WTC11 (cell line): ENCODE results near the gene EFHB. TPM values are rescaled to one million over a fixed set of nuclear protein-coding genes. Genes with fewer than 3 reads are reported as not detected.

ENCODE experiments used
- ATAC-seq: fragments of 200-7000 bp; cut with Tn5 transposase; 2 replicates; pipeline ENCODE4 v1.10.0; 2021; ENCODE audit warnings: mild to moderate bottlenecking, moderate library complexity
- CTCF ChIA-PET: fragments of 300-600 bp; sonication (Branson Sonifier 250); formaldehyde crosslinking; loops from one replicate; lab custom pipeline; 2021; ENCODE audit warnings: antibody characterized with exemption; lab: Charles Lee
- POLR2A ChIA-PET: fragments of 350-600 bp; sonication (Branson Sonifier 250); formaldehyde crosslinking; loops from one replicate; lab custom pipeline; 2021; ENCODE audit warnings: antibody characterized with exemption; lab: Charles Lee
- DNase-seq: peaks from one replicate; pipeline ENCODE4 v3.0.0; 2021; ENCODE audit warnings: low spot score
- H3K27ac Mint-ChIP-seq: 2 replicates; pipeline ENCODE4 v1.8.0; 2021; ENCODE audit warnings: mixed read lengths
- H3K27me3 Mint-ChIP-seq: 2 replicates; pipeline ENCODE4 v1.8.0; 2021; ENCODE audit warnings: low read depth, mild to moderate bottlenecking, moderate library complexity, mixed read lengths
- H3K36me3 Mint-ChIP-seq: 2 replicates; pipeline ENCODE4 v1.8.0; 2021; ENCODE audit warnings: mixed read lengths
- H3K4me1 Mint-ChIP-seq: 2 replicates; pipeline ENCODE4 v1.8.0; 2022; ENCODE audit warnings: mixed read lengths
- H3K4me3 Mint-ChIP-seq: 2 replicates; pipeline ENCODE4 v1.8.0; 2021; ENCODE audit warnings: mild to moderate bottlenecking, moderate library complexity, mixed read lengths
- H3K9me3 Mint-ChIP-seq: 2 replicates; pipeline ENCODE4 v1.8.0; 2021; ENCODE audit warnings: mixed read lengths
- CBFB ChIP-seq: sonication (generic); formaldehyde crosslinking; IDR thresholded peaks from 2 replicates; pipeline ENCODE4 v1.8.1; 2022; ENCODE audit warnings: mild to moderate bottlenecking, low read depth, missing genetic modification reagents
- CREB1 ChIP-seq: sonication (generic); formaldehyde crosslinking; IDR thresholded peaks from 2 replicates; pipeline ENCODE4 v1.8.0; 2023; ENCODE audit warnings: mild to moderate bottlenecking, missing genetic modification reagents
- E2F4 ChIP-seq: sonication (generic); formaldehyde crosslinking; IDR thresholded peaks from 2 replicates; pipeline ENCODE4 v1.8.1; 2022; ENCODE audit warnings: low read depth, mild to moderate bottlenecking, moderate library complexity, missing genetic modification reagents, borderline replicate concordance
- E2F5 ChIP-seq: sonication (generic); formaldehyde crosslinking; IDR thresholded peaks from 2 replicates; pipeline ENCODE4 v1.8.1; 2022; ENCODE audit warnings: mild to moderate bottlenecking, moderate library complexity, missing genetic modification reagents
- ETV6 ChIP-seq: sonication (generic); formaldehyde crosslinking; IDR thresholded peaks from 2 replicates; pipeline ENCODE4 v1.8.1; 2022; ENCODE audit warnings: mild to moderate bottlenecking, missing genetic modification reagents
- FOXJ3 ChIP-seq: sonication (generic); formaldehyde crosslinking; IDR thresholded peaks from 2 replicates; pipeline ENCODE4 v1.9.0; 2021; ENCODE audit warnings: missing genetic modification reagents, mild to moderate bottlenecking, borderline replicate concordance
- FOXK1 ChIP-seq: sonication (generic); formaldehyde crosslinking; IDR thresholded peaks from 2 replicates; pipeline ENCODE4 v1.8.0; 2022; ENCODE audit warnings: mild to moderate bottlenecking, moderate library complexity, missing genetic modification reagents
- FOXP4 ChIP-seq: sonication (generic); formaldehyde crosslinking; IDR thresholded peaks from 2 replicates; pipeline ENCODE4 v1.8.0; 2022; ENCODE audit warnings: mild to moderate bottlenecking, missing genetic modification reagents
- GRHL2 ChIP-seq: fragments of 250-450 bp; sonication (Bioruptor Pico); IDR thresholded peaks from 2 replicates; pipeline ENCODE4 v1.8.0; 2022; ENCODE audit warnings: mild to moderate bottlenecking, moderate library complexity; ENCODE audit not compliant: insufficient replicate concordance, severe bottlenecking
- NFATC4 ChIP-seq: fragments of 250-450 bp; sonication (Bioruptor Pico); IDR thresholded peaks from 2 replicates; pipeline ENCODE4 v1.9.0; 2021; ENCODE audit warnings: mild to moderate bottlenecking
- NFE2L1 ChIP-seq: sonication (generic); formaldehyde crosslinking; IDR thresholded peaks from 2 replicates; pipeline ENCODE4 v1.8.1; 2023; ENCODE audit warnings: missing genetic modification reagents
- NFYB ChIP-seq: sonication (generic); formaldehyde crosslinking; conservative IDR thresholded peaks from 2 replicates; pipeline ENCODE4 v1.8.0; 2022; ENCODE audit warnings: low read depth, missing genetic modification reagents
- NR3C1 ChIP-seq: sonication (generic); formaldehyde crosslinking; conservative IDR thresholded peaks from 2 replicates; pipeline ENCODE4 v1.8.1; 2023; ENCODE audit warnings: low read depth, mild to moderate bottlenecking, missing genetic modification reagents
- PREB ChIP-seq: sonication (generic); formaldehyde crosslinking; IDR thresholded peaks from 2 replicates; pipeline ENCODE4 v1.8.1; 2022; ENCODE audit warnings: mild to moderate bottlenecking, missing genetic modification reagents, moderate library complexity, borderline replicate concordance
- RELA ChIP-seq: sonication (generic); formaldehyde crosslinking; IDR thresholded peaks from 2 replicates; pipeline ENCODE4 v1.8.1; 2022; ENCODE audit warnings: missing genetic modification reagents, mild to moderate bottlenecking, borderline replicate concordance
- RORB ChIP-seq: fragments of 250-450 bp; sonication (Bioruptor Pico); IDR thresholded peaks from 2 replicates; pipeline ENCODE4 v1.9.0; 2021; ENCODE audit warnings: mild to moderate bottlenecking
- SMAD3 ChIP-seq: sonication (generic); formaldehyde crosslinking; IDR thresholded peaks from 2 replicates; pipeline ENCODE4 v1.8.0; 2022; ENCODE audit warnings: missing genetic modification reagents, mild to moderate bottlenecking, borderline replicate concordance
- TCF7 ChIP-seq: sonication (generic); formaldehyde crosslinking; IDR thresholded peaks from 2 replicates; pipeline ENCODE4 v1.8.0; 2022; ENCODE audit warnings: mild to moderate bottlenecking, low read depth, missing genetic modification reagents, moderate library complexity
- TEAD1 ChIP-seq: sonication (generic); formaldehyde crosslinking; IDR thresholded peaks from 2 replicates; pipeline ENCODE4 v1.8.0; 2022; ENCODE audit warnings: mild to moderate bottlenecking, missing genetic modification reagents
- TP53 ChIP-seq: sonication (generic); formaldehyde crosslinking; IDR thresholded peaks from 2 replicates; pipeline ENCODE4 v1.8.1; 2023; ENCODE audit warnings: mild to moderate bottlenecking, missing genetic modification reagents
- ZMAT4 ChIP-seq: fragments of 250-450 bp; sonication (Bioruptor Pico); IDR thresholded peaks from 2 replicates; pipeline ENCODE4 v1.9.0; 2021; ENCODE audit warnings: mild to moderate bottlenecking
- ZNF263 ChIP-seq: sonication (generic); formaldehyde crosslinking; IDR thresholded peaks from 2 replicates; pipeline ENCODE4 v1.8.1; 2022; ENCODE audit warnings: low read depth, mild to moderate bottlenecking, moderate library complexity, missing genetic modification reagents
- ZSCAN18 ChIP-seq: fragments of 250-450 bp; sonication (Bioruptor Pico); IDR thresholded peaks from 2 replicates; pipeline ENCODE4 v2.1.2; 2022; ENCODE audit warnings: mild to moderate bottlenecking, moderate library complexity
- total RNA-seq: library from RNA; stranded (reverse); gene quantifications from 3 replicates; pipeline ENCODE4 v1.2.3, GENCODE V29; 2021

Gene EFHB
- total RNA-seq, 1 experiment from 2014 or later, result 0.85 TPM

- no peak for ATAC-seq
- Mint-ChIP-seq H3K9me3 (no peaks in the 10 kb centered on the region), H3K27me3 (no peaks in the 10 kb centered on the region; the same call in 1 of the 2 replicates), H3K4me3 (no peak overlapping the region), H3K36me3 (no peaks in the 10 kb centered on the region), H3K27ac (no peak overlapping the region), H3K4me1 (peaks cover 17% of the 10 kb centered on the region)
- no peak for DNase-seq
- POLR2A ChIA-PET, result no interaction called here
- TF ChIP-seq TCF7 (CRISPR knock-in tag), result no peak
- no peak for TF ChIP-seq TP53 (CRISPR knock-in tag)
- no peak for TF ChIP-seq ZNF263 (CRISPR knock-in tag)
- no peak for TF ChIP-seq FOXP4
- no peak for TF ChIP-seq RELA (CRISPR knock-in tag)
- no peak for TF ChIP-seq CBFB
- TF ChIP-seq NFATC4 (CRISPR knock-in tag), result no peak
- CTCF ChIA-PET, result no interaction called here
These were observed 2.2 kb downstream of the EFHB start for GRCh38 chr3:19931767-19932188.

GRCh38 chr3:19931180-19931692 lies 2.8 kb downstream of the EFHB start:
- ChIA-PET CTCF (no interaction called here), POLR2A (no interaction called here)
- TF ChIP-seq ZSCAN18 (no peak), FOXK1 (CRISPR knock-in tag) (no peak), FOXJ3 (CRISPR knock-in tag) (no peak), CREB1 (CRISPR knock-in tag) (no peak), E2F4 (CRISPR knock-in tag) (no peak)

GRCh38 chr3:19920401-19921080 lies 13.5 kb downstream of the EFHB start:
- no peak overlapping the region for H3K27ac Mint-ChIP-seq
- H3K36me3 Mint-ChIP-seq, result no peaks in the 10 kb centered on the region
- no peaks in the 10 kb centered on the region for H3K27me3 Mint-ChIP-seq
- H3K4me3 Mint-ChIP-seq, result no peak overlapping the region
- no peak for ATAC-seq
- TF ChIP-seq E2F5 (CRISPR knock-in tag) (no peak), RORB (no peak), TEAD1 (no peak), SMAD3 (no peak), NFYB (no peak), GRHL2 (CRISPR knock-in tag) (no peak), E2F4 (CRISPR knock-in tag) (no peak), NFE2L1 (CRISPR knock-in tag) (no peak), PREB (no peak), NR3C1 (CRISPR knock-in tag) (no peak), ZMAT4 (CRISPR knock-in tag) (no peak), ETV6 (CRISPR knock-in tag) (no peak), FOXK1 (CRISPR knock-in tag) (no peak)
- TF ChIP-seq, all 79 proteins: peak for 0
- DNase-seq, result no peak
- POLR2A ChIA-PET, result no interaction called here
- Mint-ChIP-seq H3K9me3 (no peaks in the 10 kb centered on the region), H3K4me1 (peaks cover 5% of the 10 kb centered on the region; the same call in 1 of the 2 replicates)
- CTCF ChIA-PET, result no interaction called here

More at GRCh38 chr3:19931180-19931692, 2.8 kb downstream of the EFHB start:
- Mint-ChIP-seq H3K4me1 (peaks cover 17% of the 10 kb centered on the region), H3K9me3 (no peaks in the 10 kb centered on the region), H3K4me3 (no peak overlapping the region), H3K27ac (no peak overlapping the region), H3K27me3 (no peaks in the 10 kb centered on the region; the same call in 1 of the 2 replicates), H3K36me3 (no peaks in the 10 kb centered on the region)
- ATAC-seq, result no peak
- DNase-seq, result no peak
